HG02938 (cell line): ENCODE data around the gene CPNE1.

ENCODE experiments used
- ATAC-seq: cut with Tn5 transposase; IDR thresholded peaks from one replicate; pipeline ENCODE4 v1.9.1; 2021; ENCODE audit warnings: mild to moderate bottlenecking, moderate library complexity; ENCODE audit not compliant: unreplicated experiment

Gene CPNE1

GRCh38 chr20:35600993-35601973 lies 63.4 kb downstream of the CPNE1 start:
- ATAC-seq = no peak

- no peak for ATAC-seq
Observed at GRCh38 chr20:35600176-35600992, 64.3 kb downstream of the CPNE1 start.

GRCh38 chr20:35599776-35600120 lies 65.0 kb downstream of the CPNE1 start:
- no peak for ATAC-seq

GRCh38 chr20:35598899-35599775 lies 65.6 kb downstream of the CPNE1 start:
- no peak for ATAC-seq

GRCh38 chr20:35598476-35598875 lies 66.2 kb downstream of the CPNE1 start:
- ATAC-seq = no peak

- ATAC-seq = no peak
Observed at GRCh38 chr20:35597186-35597585, 67.5 kb downstream of the CPNE1 start.

GRCh38 chr20:35595901-35596300 lies 68.8 kb downstream of the CPNE1 start:
- ATAC-seq = no peak

GRCh38 chr20:35595456-35595855 lies 69.2 kb downstream of the CPNE1 start:
- ATAC-seq = no peak

GRCh38 chr20:35592339-35592974 lies 72.2 kb downstream of the CPNE1 start:
- no peak for ATAC-seq

- ATAC-seq = no peak
Observed at GRCh38 chr20:35588397-35588796, 76.3 kb downstream of the CPNE1 start.

- no peak for ATAC-seq
Observed at GRCh38 chr20:35587436-35587835, 77.3 kb downstream of the CPNE1 start.

GRCh38 chr20:35586751-35587425 lies 77.8 kb downstream of the CPNE1 start:
- no peak for ATAC-seq

GRCh38 chr20:35583636-35584560 lies 80.8 kb downstream of the CPNE1 start:
- ATAC-seq = no peak

- no peak for ATAC-seq
Observed at GRCh38 chr20:35582741-35583404, 81.8 kb downstream of the CPNE1 start.

GRCh38 chr20:35582131-35582530 lies 82.6 kb downstream of the CPNE1 start:
- ATAC-seq = no peak

GRCh38 chr20:35579196-35579595 lies 85.5 kb downstream of the CPNE1 start:
- no peak for ATAC-seq

GRCh38 chr20:35578469-35578868 lies 86.2 kb downstream of the CPNE1 start:
- no peak for ATAC-seq

- no peak for ATAC-seq
Observed at GRCh38 chr20:35576816-35577215, 87.9 kb downstream of the CPNE1 start.
